Measurements from ENCODE around the gene MLLT6.

Gene MLLT6

GRCh38 chr17:38676706-38677504 lies 28.2 kb upstream of the MLLT6 start:
- no peak for FAIRE-seq

- no peak for FAIRE-seq
Measured at GRCh38 chr17:38677819-38678218, 27.3 kb upstream of the MLLT6 start.

- FAIRE-seq: no peak
Measured at GRCh38 chr17:38681096-38681495, 24.0 kb upstream of the MLLT6 start.

GRCh38 chr17:38685491-38685890 lies 19.6 kb upstream of the MLLT6 start:
- no peak for FAIRE-seq

GRCh38 chr17:38687286-38687685 lies 17.8 kb upstream of the MLLT6 start:
- FAIRE-seq: no peak

- no peak for FAIRE-seq
Measured at GRCh38 chr17:38690386-38690785, 14.7 kb upstream of the MLLT6 start.

- no peak for FAIRE-seq
Measured at GRCh38 chr17:38691154-38691553, 13.9 kb upstream of the MLLT6 start.

- FAIRE-seq: no peak
Measured at GRCh38 chr17:38693700-38694329, 11.3 kb upstream of the MLLT6 start.

- no peak for FAIRE-seq
Measured at GRCh38 chr17:38697061-38697820, 7.8 kb upstream of the MLLT6 start.

- no peak for FAIRE-seq
Measured at GRCh38 chr17:38698760-38699159, 6.3 kb upstream of the MLLT6 start.

GRCh38 chr17:38701504-38702165 lies 3.4 kb upstream of the MLLT6 start:
- FAIRE-seq: no peak

- no peak for FAIRE-seq
Measured at GRCh38 chr17:38702166-38702915, 2.7 kb upstream of the MLLT6 start.

- FAIRE-seq: no peak
Measured at GRCh38 chr17:38702916-38703741, 1.9 kb upstream of the MLLT6 start.

GRCh38 chr17:38703742-38704605 lies 1.1 kb upstream of the MLLT6 start:
- no peak for FAIRE-seq

- no peak for FAIRE-seq
Measured at GRCh38 chr17:38705523-38705802, 390 bp downstream of the MLLT6 start.

GRCh38 chr17:38705803-38706504 lies 881 bp downstream of the MLLT6 start:
- no peak for FAIRE-seq

GRCh38 chr17:38706505-38707216 lies 1.6 kb downstream of the MLLT6 start:
- FAIRE-seq: no peak

- FAIRE-seq: no peak
Measured at GRCh38 chr17:38707678-38708351, 2.7 kb downstream of the MLLT6 start.

Data from TTC549 (cell line).